C4-2B (cell line): ENCODE results near the gene PCDHB6.

ENCODE experiments used
- CTCF ChIP-seq: fragments of 450-650 bp; conservative IDR thresholded peaks from 2 replicates; pipeline ENCODE4 v1.5.1; 2017; ENCODE audit warnings: mild to moderate bottlenecking
- ZFX ChIP-seq: fragments of 450-650 bp; IDR thresholded peaks from 2 replicates; pipeline ENCODE4 v1.6.1; 2017

GRCh38 chr5:141150224-141150992 lies 551 bp downstream of the PCDHB6 start:
- TF ChIP-seq CTCF, result no peak; the same call in 1 of the 2 replicates
- no peak for TF ChIP-seq ZFX
